WTC11 (cell line): ENCODE data around the gene CAST. TPM values are rescaled to one million over a fixed set of nuclear protein-coding genes. Genes with fewer than 3 reads are reported as not detected.

ENCODE experiments used
- ATAC-seq: fragments of 200-7000 bp; cut with Tn5 transposase; 2 replicates; pipeline ENCODE4 v1.10.0; 2021; ENCODE audit warnings: mild to moderate bottlenecking, moderate library complexity
- CTCF ChIA-PET: fragments of 300-600 bp; sonication (Branson Sonifier 250); formaldehyde crosslinking; loops from one replicate; lab custom pipeline; 2021; ENCODE audit warnings: antibody characterized with exemption; lab: Charles Lee
- POLR2A ChIA-PET: fragments of 350-600 bp; sonication (Branson Sonifier 250); formaldehyde crosslinking; loops from one replicate; lab custom pipeline; 2021; ENCODE audit warnings: antibody characterized with exemption; lab: Charles Lee
- DNase-seq: peaks from one replicate; pipeline ENCODE4 v3.0.0; 2021; ENCODE audit warnings: low spot score
- H3K27ac Mint-ChIP-seq: 2 replicates; pipeline ENCODE4 v1.8.0; 2021; ENCODE audit warnings: mixed read lengths
- H3K27me3 Mint-ChIP-seq: 2 replicates; pipeline ENCODE4 v1.8.0; 2021; ENCODE audit warnings: low read depth, mild to moderate bottlenecking, moderate library complexity, mixed read lengths
- H3K36me3 Mint-ChIP-seq: 2 replicates; pipeline ENCODE4 v1.8.0; 2021; ENCODE audit warnings: mixed read lengths
- H3K4me1 Mint-ChIP-seq: 2 replicates; pipeline ENCODE4 v1.8.0; 2022; ENCODE audit warnings: mixed read lengths
- H3K4me3 Mint-ChIP-seq: 2 replicates; pipeline ENCODE4 v1.8.0; 2021; ENCODE audit warnings: mild to moderate bottlenecking, moderate library complexity, mixed read lengths
- H3K9me3 Mint-ChIP-seq: 2 replicates; pipeline ENCODE4 v1.8.0; 2021; ENCODE audit warnings: mixed read lengths
- CBFB ChIP-seq: sonication (generic); formaldehyde crosslinking; IDR thresholded peaks from 2 replicates; pipeline ENCODE4 v1.8.1; 2022; ENCODE audit warnings: mild to moderate bottlenecking, low read depth, missing genetic modification reagents
- CREB1 ChIP-seq: sonication (generic); formaldehyde crosslinking; IDR thresholded peaks from 2 replicates; pipeline ENCODE4 v1.8.0; 2023; ENCODE audit warnings: mild to moderate bottlenecking, missing genetic modification reagents
- EMX1 ChIP-seq: fragments of 250-450 bp; sonication (Bioruptor Pico); IDR thresholded peaks from 2 replicates; pipeline ENCODE4 v1.8.0; 2021; ENCODE audit warnings: mild to moderate bottlenecking
- ETV6 ChIP-seq: sonication (generic); formaldehyde crosslinking; IDR thresholded peaks from 2 replicates; pipeline ENCODE4 v1.8.1; 2022; ENCODE audit warnings: mild to moderate bottlenecking, missing genetic modification reagents
- GABPB1 ChIP-seq: sonication (generic); formaldehyde crosslinking; IDR thresholded peaks from 2 replicates; pipeline ENCODE4 v1.8.1; 2023; ENCODE audit warnings: mild to moderate bottlenecking, missing genetic modification reagents
- GRHL2 ChIP-seq: fragments of 250-450 bp; sonication (Bioruptor Pico); IDR thresholded peaks from 2 replicates; pipeline ENCODE4 v1.8.0; 2022; ENCODE audit warnings: mild to moderate bottlenecking, moderate library complexity; ENCODE audit not compliant: insufficient replicate concordance, severe bottlenecking
- NFATC4 ChIP-seq: fragments of 250-450 bp; sonication (Bioruptor Pico); IDR thresholded peaks from 2 replicates; pipeline ENCODE4 v1.9.0; 2021; ENCODE audit warnings: mild to moderate bottlenecking
- NR3C1 ChIP-seq: sonication (generic); formaldehyde crosslinking; conservative IDR thresholded peaks from 2 replicates; pipeline ENCODE4 v1.8.1; 2023; ENCODE audit warnings: low read depth, mild to moderate bottlenecking, missing genetic modification reagents
- PRRX2 ChIP-seq: fragments of 250-450 bp; sonication (Bioruptor Pico); IDR thresholded peaks from 2 replicates; pipeline ENCODE4 v1.8.0; 2021; ENCODE audit warnings: mild to moderate bottlenecking
- SMAD4 ChIP-seq: sonication (generic); formaldehyde crosslinking; IDR thresholded peaks from 2 replicates; pipeline ENCODE4 v1.8.0; 2022; ENCODE audit warnings: mild to moderate bottlenecking, missing genetic modification reagents
- SP1 ChIP-seq: sonication (generic); formaldehyde crosslinking; conservative IDR thresholded peaks from 2 replicates; pipeline ENCODE4 v1.8.1; 2022; ENCODE audit warnings: missing genetic modification reagents
- TCF7 ChIP-seq: sonication (generic); formaldehyde crosslinking; IDR thresholded peaks from 2 replicates; pipeline ENCODE4 v1.8.0; 2022; ENCODE audit warnings: mild to moderate bottlenecking, low read depth, missing genetic modification reagents, moderate library complexity
- TEAD1 ChIP-seq: sonication (generic); formaldehyde crosslinking; IDR thresholded peaks from 2 replicates; pipeline ENCODE4 v1.8.0; 2022; ENCODE audit warnings: mild to moderate bottlenecking, missing genetic modification reagents
- ZBTB21 ChIP-seq: sonication (generic); formaldehyde crosslinking; IDR thresholded peaks from 2 replicates; pipeline ENCODE4 v1.8.1; 2023; ENCODE audit warnings: mild to moderate bottlenecking, missing genetic modification reagents, borderline replicate concordance
- ZNF219 ChIP-seq: sonication (generic); formaldehyde crosslinking; IDR thresholded peaks from 2 replicates; pipeline ENCODE4 v1.8.0; 2023; ENCODE audit warnings: missing genetic modification reagents, mild to moderate bottlenecking, borderline replicate concordance
- total RNA-seq: library from RNA; stranded (reverse); gene quantifications from 3 replicates; pipeline ENCODE4 v1.2.3, GENCODE V29; 2021
- TF ChIP-seq, protein P1 (sequence below): fragments of 250-450 bp; sonication (Bioruptor Pico); IDR thresholded peaks from 2 replicates; pipeline ENCODE4 v2.1.2; 2022; ENCODE audit warnings: mild to moderate bottlenecking, moderate library complexity
- TF ChIP-seq, protein P2 (sequence below): fragments of 250-450 bp; sonication (Bioruptor Pico); IDR thresholded peaks from 2 replicates; pipeline ENCODE4 v1.9.0; 2021; ENCODE audit warnings: mild to moderate bottlenecking
- TF ChIP-seq, protein P3 (sequence below): fragments of 250-450 bp; sonication (Bioruptor Pico); IDR thresholded peaks from 2 replicates; pipeline ENCODE4 v1.9.0; 2021; ENCODE audit warnings: moderate library complexity, mild to moderate bottlenecking, inconsistent platforms, borderline replicate concordance
- TF ChIP-seq, protein P4 (sequence below): sonication (generic); formaldehyde crosslinking; IDR thresholded peaks from 2 replicates; pipeline ENCODE4 v1.8.1; 2023; ENCODE audit warnings: mild to moderate bottlenecking, missing genetic modification reagents, moderate library complexity

CAST gene
- total RNA-seq, 1 experiment from 2014 or later, result 40.0 TPM

DNA sequence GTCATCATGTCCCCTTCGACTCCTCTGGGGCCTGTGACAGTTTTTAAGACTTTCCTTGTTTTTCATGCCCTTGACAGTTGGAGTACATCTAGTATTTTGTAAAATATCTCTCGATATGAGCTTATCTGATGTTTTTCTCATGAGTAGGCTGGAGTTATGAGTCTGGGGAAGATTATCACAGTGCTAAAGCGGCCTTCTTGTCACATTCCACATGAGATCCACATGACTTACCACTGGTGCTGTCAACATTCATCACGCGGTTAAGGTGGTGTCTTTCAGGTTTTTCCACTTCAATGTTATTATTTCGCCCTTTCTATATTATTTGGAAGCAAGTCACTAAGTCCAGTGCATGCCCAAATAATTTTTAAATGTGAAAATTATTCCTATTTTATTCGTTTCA is 17.1 kb upstream of the CAST start:
- Mint-ChIP-seq H3K4me3 (no peak overlapping the region), H3K27ac (0 out of 2 replicates have a peak overlapping the region, but pooled peaks have one; percentile 13), H3K36me3 (no peaks in the 10 kb centered on the region), H3K4me1 (no peaks in the 10 kb centered on the region), H3K9me3 (no peaks in the 10 kb centered on the region), H3K27me3 (no peaks in the 10 kb centered on the region)
- ChIA-PET CTCF (no interaction called here), POLR2A (no interaction called here)
- TF ChIP-seq ZBTB21 (no peak), CREB1 (CRISPR knock-in tag) (no peak), GRHL2 (CRISPR knock-in tag) (no peak)
- TF ChIP-seq, protein P1, sequence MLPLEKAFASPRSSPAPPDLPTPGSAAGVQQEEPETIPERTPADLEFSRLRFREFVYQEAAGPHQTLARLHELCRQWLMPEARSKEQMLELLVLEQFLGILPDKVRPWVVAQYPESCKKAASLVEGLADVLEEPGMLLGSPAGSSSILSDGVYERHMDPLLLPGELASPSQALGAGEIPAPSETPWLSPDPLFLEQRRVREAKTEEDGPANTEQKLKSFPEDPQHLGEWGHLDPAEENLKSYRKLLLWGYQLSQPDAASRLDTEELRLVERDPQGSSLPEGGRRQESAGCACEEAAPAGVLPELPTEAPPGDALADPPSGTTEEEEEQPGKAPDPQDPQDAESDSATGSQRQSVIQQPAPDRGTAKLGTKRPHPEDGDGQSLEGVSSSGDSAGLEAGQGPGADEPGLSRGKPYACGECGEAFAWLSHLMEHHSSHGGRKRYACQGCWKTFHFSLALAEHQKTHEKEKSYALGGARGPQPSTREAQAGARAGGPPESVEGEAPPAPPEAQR (CRISPR knock-in tag), result no peak
- no peak for ATAC-seq
- DNase-seq, result no peak

- ChIA-PET CTCF (no interaction called here), POLR2A (no interaction called here)
- Mint-ChIP-seq H3K36me3 (no peaks in the 10 kb centered on the region), H3K4me3 (no peak overlapping the region), H3K27ac (no peak overlapping the region), H3K4me1 (peaks cover 14% of the 10 kb centered on the region), H3K9me3 (no peaks in the 10 kb centered on the region), H3K27me3 (no peaks in the 10 kb centered on the region)
- no peak for DNase-seq
- TF ChIP-seq TEAD1 (CRISPR knock-in tag), result no peak
- no peak for TF ChIP-seq GABPB1 (CRISPR knock-in tag)
- no peak for TF ChIP-seq NFATC4 (CRISPR knock-in tag)
- no peak for TF ChIP-seq TCF7 (CRISPR knock-in tag)
- TF ChIP-seq, protein P1 (CRISPR knock-in tag), result no peak
- no peak for TF ChIP-seq SMAD4 (CRISPR knock-in tag)
- TF ChIP-seq, protein P2, sequence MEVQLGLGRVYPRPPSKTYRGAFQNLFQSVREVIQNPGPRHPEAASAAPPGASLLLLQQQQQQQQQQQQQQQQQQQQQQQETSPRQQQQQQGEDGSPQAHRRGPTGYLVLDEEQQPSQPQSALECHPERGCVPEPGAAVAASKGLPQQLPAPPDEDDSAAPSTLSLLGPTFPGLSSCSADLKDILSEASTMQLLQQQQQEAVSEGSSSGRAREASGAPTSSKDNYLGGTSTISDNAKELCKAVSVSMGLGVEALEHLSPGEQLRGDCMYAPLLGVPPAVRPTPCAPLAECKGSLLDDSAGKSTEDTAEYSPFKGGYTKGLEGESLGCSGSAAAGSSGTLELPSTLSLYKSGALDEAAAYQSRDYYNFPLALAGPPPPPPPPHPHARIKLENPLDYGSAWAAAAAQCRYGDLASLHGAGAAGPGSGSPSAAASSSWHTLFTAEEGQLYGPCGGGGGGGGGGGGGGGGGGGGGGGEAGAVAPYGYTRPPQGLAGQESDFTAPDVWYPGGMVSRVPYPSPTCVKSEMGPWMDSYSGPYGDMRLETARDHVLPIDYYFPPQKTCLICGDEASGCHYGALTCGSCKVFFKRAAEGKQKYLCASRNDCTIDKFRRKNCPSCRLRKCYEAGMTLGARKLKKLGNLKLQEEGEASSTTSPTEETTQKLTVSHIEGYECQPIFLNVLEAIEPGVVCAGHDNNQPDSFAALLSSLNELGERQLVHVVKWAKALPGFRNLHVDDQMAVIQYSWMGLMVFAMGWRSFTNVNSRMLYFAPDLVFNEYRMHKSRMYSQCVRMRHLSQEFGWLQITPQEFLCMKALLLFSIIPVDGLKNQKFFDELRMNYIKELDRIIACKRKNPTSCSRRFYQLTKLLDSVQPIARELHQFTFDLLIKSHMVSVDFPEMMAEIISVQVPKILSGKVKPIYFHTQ, result no peak
- TF ChIP-seq, protein P3, sequence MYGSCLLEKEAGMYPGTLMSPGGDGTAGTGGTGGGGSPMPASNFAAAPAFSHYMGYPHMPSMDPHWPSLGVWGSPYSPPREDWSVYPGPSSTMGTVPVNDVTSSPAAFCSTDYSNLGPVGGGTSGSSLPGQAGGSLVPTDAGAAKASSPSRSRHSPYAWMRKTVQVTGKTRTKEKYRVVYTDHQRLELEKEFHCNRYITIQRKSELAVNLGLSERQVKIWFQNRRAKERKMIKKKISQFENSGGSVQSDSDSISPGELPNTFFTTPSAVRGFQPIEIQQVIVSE (CRISPR knock-in tag), result no peak
- TF ChIP-seq NR3C1 (CRISPR knock-in tag), result no peak
- TF ChIP-seq ETV6 (CRISPR knock-in tag), result no peak
- TF ChIP-seq, protein P4, sequence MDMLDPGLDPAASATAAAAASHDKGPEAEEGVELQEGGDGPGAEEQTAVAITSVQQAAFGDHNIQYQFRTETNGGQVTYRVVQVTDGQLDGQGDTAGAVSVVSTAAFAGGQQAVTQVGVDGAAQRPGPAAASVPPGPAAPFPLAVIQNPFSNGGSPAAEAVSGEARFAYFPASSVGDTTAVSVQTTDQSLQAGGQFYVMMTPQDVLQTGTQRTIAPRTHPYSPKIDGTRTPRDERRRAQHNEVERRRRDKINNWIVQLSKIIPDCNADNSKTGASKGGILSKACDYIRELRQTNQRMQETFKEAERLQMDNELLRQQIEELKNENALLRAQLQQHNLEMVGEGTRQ, result no peak
- TF ChIP-seq ZNF219 (CRISPR knock-in tag), result no peak
- no peak for TF ChIP-seq CBFB
- ATAC-seq, result no peak
These were observed 14.2 kb upstream of the CAST start for GRCh38 chr5:96648023-96648422.

- Mint-ChIP-seq H3K27ac (no peak overlapping the region), H3K4me3 (no peak overlapping the region), H3K27me3 (no peaks in the 10 kb centered on the region), H3K4me1 (peaks cover 18% of the 10 kb centered on the region), H3K9me3 (no peaks in the 10 kb centered on the region), H3K36me3 (no peaks in the 10 kb centered on the region)
- DNase-seq, result no peak
- POLR2A ChIA-PET, result interaction anchor here (0.6 kb wide), 1 partner anchor 417 kb away, joined by 4 read pairs; no protein-coding TSS in a partner anchor
- TF ChIP-seq PRRX2, result no peak
- TF ChIP-seq EMX1 (CRISPR knock-in tag), result no peak
- no peak for TF ChIP-seq SP1 (CRISPR knock-in tag)
- TF ChIP-seq, all 79 proteins: peak for 0
- no peak for ATAC-seq
- CTCF ChIA-PET, result no interaction called here
These were observed 13.6 kb upstream of the CAST start for GRCh38 chr5:96648593-96648992.
